ENCODE measurements around the gene PPT2. TPM values are rescaled to one million over a fixed set of nuclear protein-coding genes. Genes with fewer than 3 reads are reported as not detected.

The PPT2 gene
- total and polyA plus RNA-seq, 2 experiments from 2014 or later, result 27.2 to 34.3 TPM

- TF ChIP-seq, protein P1, sequence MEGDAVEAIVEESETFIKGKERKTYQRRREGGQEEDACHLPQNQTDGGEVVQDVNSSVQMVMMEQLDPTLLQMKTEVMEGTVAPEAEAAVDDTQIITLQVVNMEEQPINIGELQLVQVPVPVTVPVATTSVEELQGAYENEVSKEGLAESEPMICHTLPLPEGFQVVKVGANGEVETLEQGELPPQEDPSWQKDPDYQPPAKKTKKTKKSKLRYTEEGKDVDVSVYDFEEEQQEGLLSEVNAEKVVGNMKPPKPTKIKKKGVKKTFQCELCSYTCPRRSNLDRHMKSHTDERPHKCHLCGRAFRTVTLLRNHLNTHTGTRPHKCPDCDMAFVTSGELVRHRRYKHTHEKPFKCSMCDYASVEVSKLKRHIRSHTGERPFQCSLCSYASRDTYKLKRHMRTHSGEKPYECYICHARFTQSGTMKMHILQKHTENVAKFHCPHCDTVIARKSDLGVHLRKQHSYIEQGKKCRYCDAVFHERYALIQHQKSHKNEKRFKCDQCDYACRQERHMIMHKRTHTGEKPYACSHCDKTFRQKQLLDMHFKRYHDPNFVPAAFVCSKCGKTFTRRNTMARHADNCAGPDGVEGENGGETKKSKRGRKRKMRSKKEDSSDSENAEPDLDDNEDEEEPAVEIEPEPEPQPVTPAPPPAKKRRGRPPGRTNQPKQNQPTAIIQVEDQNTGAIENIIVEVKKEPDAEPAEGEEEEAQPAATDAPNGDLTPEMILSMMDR (IDR thresholded peaks at IDR 0.05; ENCODE audit: poor library complexity), result no peak
- TF ChIP-seq EZH2phosphoT487 (IDR thresholded peaks at IDR 0.05; ENCODE audit: low read depth, severe bottlenecking, unreplicated experiment), result no peak
- TF ChIP-seq EZH2 (IDR thresholded peaks at IDR 0.05; ENCODE audit: borderline replicate concordance), result no peak
- H2AFZ ChIP-seq, result peak overlapping the region; percentile 59
These were observed 975 bp upstream of the PPT2 start for GRCh38 chr6:32152769-32153563.

DNA sequence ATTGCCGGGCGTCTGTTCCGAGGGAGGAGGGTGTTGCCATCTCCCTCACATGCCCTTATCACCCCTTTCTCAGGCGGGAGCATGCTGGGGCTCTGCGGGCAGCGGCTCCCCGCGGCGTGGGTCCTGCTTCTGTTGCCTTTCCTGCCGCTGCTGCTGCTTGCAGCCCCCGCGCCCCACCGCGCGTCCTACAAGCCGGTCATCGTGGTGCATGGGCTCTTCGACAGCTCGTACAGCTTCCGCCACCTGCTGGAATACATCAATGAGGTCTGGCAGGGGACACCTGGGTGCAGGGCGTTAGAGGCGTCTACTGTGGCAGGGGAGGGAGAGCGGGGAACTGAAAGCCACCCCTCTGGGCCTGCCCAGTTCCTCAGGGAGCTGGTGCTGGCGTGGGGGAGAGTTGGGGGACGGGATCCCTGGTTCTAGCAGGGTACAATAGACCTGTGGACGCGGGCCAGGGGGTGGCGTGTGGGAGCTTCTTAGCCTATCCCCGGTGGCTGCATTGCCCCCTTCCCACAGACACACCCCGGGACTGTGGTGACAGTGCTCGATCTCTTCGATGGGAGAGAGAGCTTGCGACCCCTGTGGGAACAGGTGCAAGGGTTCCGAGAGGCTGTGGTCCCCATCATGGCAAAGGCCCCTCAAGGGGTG, 697 bp downstream of the PPT2 start:
- Histone ChIP-seq H3K36me3 (replicated peaks; ENCODE audit: insufficient read depth, low read depth) (peaks cover 6% of the 10 kb centered on the region), H3K9me2 (replicated peaks; ENCODE audit: insufficient read depth) (no peaks in the 10 kb centered on the region), H3K9me3 (ENCODE audit: low read depth) (no peaks in the 10 kb centered on the region), H3K4me1 (ENCODE audit: insufficient read depth) (peaks cover 22% of the 10 kb centered on the region), H3K4me3 (peak overlapping the region; percentile 72), H3K79me2 (peaks cover 28% of the 10 kb centered on the region), H2AFZ (peak overlapping the region; percentile 61), H3K27me3 (peaks cover 9% of the 10 kb centered on the region), H4K20me1 (ENCODE audit: insufficient read depth, poor library complexity, severe bottlenecking) (no peaks in the 10 kb centered on the region), H3K4me2 (peak overlapping the region; percentile 87), H3K27ac (peak overlapping the region; percentile 96)
- 14% methylated on average over 34 of the region's 34 CpGs for WGBS (ENCODE audit: low lambda C conversion rate, missing lambda C conversion rate)
- TF ChIP-seq EZH2phosphoT487 (IDR thresholded peaks at IDR 0.05; ENCODE audit: low read depth, severe bottlenecking, unreplicated experiment) (no peak), EZH2 (IDR thresholded peaks at IDR 0.05; ENCODE audit: borderline replicate concordance) (no peak)
- TF ChIP-seq, protein P1 (IDR thresholded peaks at IDR 0.05; ENCODE audit: poor library complexity), result peak; percentile 69
- DNase-seq (ENCODE audit: low spot score), result peak; percentile 90

More at GRCh38 chr6:32152769-32153563, 975 bp upstream of the PPT2 start:
- Histone ChIP-seq H3K36me3 (replicated peaks; ENCODE audit: insufficient read depth, low read depth) (peaks cover 1% of the 10 kb centered on the region), H3K27ac (peak overlapping the region; percentile 96), H3K4me2 (peak overlapping the region; percentile 87), H3K4me1 (ENCODE audit: insufficient read depth) (peaks cover 22% of the 10 kb centered on the region), H3K4me3 (peak overlapping the region; percentile 72), H3K27me3 (peaks cover 26% of the 10 kb centered on the region), H3K9me3 (ENCODE audit: low read depth) (no peaks in the 10 kb centered on the region), H4K20me1 (ENCODE audit: insufficient read depth, poor library complexity, severe bottlenecking) (no peaks in the 10 kb centered on the region), H3K79me2 (peaks cover 24% of the 10 kb centered on the region), H3K9me2 (replicated peaks; ENCODE audit: insufficient read depth) (no peaks in the 10 kb centered on the region)
- DNase-seq (ENCODE audit: low spot score), result peak; percentile 68
- 6% methylated on average over 35 of the region's 35 CpGs for WGBS (ENCODE audit: low lambda C conversion rate, missing lambda C conversion rate)

GRCh38 chr6:32156891-32157290, 3.0 kb downstream of the PPT2 start:
- Histone ChIP-seq H3K79me2 (peaks cover 28% of the 10 kb centered on the region), H3K27ac (no peak overlapping the region), H3K9me3 (ENCODE audit: low read depth) (no peaks in the 10 kb centered on the region), H2AFZ (no peak overlapping the region), H3K36me3 (replicated peaks; ENCODE audit: insufficient read depth, low read depth) (peaks cover 6% of the 10 kb centered on the region), H4K20me1 (ENCODE audit: insufficient read depth, poor library complexity, severe bottlenecking) (no peaks in the 10 kb centered on the region), H3K4me1 (ENCODE audit: insufficient read depth) (peaks cover 21% of the 10 kb centered on the region), H3K4me2 (no peak overlapping the region), H3K9me2 (replicated peaks; ENCODE audit: insufficient read depth) (no peaks in the 10 kb centered on the region), H3K27me3 (no peaks in the 10 kb centered on the region), H3K4me3 (no peak overlapping the region)
- DNase-seq (ENCODE audit: low spot score), result no peak
- 97% methylated on average over 9 of the region's 9 CpGs for WGBS (ENCODE audit: low lambda C conversion rate, missing lambda C conversion rate)
- no peak for TF ChIP-seq EZH2phosphoT487 (IDR thresholded peaks at IDR 0.05; ENCODE audit: low read depth, severe bottlenecking, unreplicated experiment)
- TF ChIP-seq, protein P1 (IDR thresholded peaks at IDR 0.05; ENCODE audit: poor library complexity), result no peak
- no peak for TF ChIP-seq EZH2 (IDR thresholded peaks at IDR 0.05; ENCODE audit: borderline replicate concordance)
